Retinal pigment epithelial cell (primary cell): ENCODE data around the gene KCNAB1.

ENCODE experiments used
- DNase-seq: peaks from one replicate; pipeline ENCODE4 v3.0.0-alpha.2; 2010; ENCODE audit warnings: low read depth
- H3K4me3 ChIP-seq: 2 replicates; pipeline ENCODE4 v1.5.1; 2011; ENCODE audit warnings: mild to moderate bottlenecking, low read length, control low read depth, moderate library complexity
- TF ChIP-seq, protein P1 (sequence below): conservative IDR thresholded peaks from 2 replicates; pipeline ENCODE4 v1.5.1; 2011; ENCODE audit warnings: low read depth, low read length, control low read depth, inconsistent platforms

Gene KCNAB1

DNA sequence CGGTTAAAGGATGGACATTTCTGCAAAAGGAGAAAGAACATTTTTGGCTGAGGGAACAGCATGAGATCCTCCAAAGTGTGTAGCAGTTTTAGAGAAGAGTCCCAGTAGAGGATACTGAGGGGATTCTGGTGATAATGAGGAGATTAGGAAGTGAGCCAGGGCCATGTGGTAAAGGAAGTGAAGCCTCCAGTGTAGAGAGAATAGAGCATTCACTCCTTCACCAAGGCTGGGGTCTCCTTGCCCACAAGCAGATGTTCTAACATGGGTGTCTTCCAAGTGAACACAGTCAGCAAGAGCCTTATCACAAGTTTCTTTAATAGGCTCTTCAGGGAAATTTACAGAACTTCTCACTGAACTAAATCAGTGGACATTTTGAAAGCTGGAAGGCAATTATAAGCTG, 260.9 kb downstream of the KCNAB1 start:
- no peak for DNase-seq
- H3K4me3 ChIP-seq: no peak overlapping the region
- TF ChIP-seq, protein P1, sequence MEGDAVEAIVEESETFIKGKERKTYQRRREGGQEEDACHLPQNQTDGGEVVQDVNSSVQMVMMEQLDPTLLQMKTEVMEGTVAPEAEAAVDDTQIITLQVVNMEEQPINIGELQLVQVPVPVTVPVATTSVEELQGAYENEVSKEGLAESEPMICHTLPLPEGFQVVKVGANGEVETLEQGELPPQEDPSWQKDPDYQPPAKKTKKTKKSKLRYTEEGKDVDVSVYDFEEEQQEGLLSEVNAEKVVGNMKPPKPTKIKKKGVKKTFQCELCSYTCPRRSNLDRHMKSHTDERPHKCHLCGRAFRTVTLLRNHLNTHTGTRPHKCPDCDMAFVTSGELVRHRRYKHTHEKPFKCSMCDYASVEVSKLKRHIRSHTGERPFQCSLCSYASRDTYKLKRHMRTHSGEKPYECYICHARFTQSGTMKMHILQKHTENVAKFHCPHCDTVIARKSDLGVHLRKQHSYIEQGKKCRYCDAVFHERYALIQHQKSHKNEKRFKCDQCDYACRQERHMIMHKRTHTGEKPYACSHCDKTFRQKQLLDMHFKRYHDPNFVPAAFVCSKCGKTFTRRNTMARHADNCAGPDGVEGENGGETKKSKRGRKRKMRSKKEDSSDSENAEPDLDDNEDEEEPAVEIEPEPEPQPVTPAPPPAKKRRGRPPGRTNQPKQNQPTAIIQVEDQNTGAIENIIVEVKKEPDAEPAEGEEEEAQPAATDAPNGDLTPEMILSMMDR: no peak

GRCh38 chr3:156382458-156383346, 262.3 kb downstream of the KCNAB1 start:
- no peak overlapping the region for H3K4me3 ChIP-seq
- TF ChIP-seq, protein P1: peak; percentile 81
- no peak for DNase-seq

DNA sequence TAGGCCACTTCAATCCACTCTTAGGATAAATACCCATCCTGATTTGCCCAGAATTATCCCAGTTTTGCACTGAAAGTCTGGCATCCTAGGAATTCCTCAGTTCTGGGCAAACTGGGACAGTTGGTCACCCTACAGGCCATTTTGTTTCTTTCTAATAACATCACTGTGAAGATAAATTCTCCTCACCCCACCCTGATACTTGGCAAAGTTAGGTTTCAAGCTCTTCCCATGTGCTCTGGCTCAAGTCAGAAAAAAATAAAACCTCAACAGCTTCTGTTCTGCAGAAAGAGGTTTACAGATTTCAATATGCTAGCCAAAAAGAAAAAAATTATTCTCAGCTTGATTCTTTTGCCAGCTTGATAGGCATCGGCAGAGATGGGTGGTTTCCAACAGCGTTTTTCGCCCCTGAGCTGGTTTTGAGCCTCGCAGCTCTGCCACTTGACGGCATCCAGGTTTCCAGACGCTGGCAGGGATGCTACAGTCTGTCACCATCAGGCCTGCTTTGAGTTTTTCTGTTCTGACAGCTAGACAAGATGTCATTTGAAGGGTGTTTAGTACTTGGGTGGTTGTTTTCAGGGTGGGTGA, 263.2 kb downstream of the KCNAB1 start:
- no peak for DNase-seq
- TF ChIP-seq, protein P1: no peak

GRCh38 chr3:156388497-156389448, 268.4 kb downstream of the KCNAB1 start:
- no peak overlapping the region for H3K4me3 ChIP-seq
- no peak for DNase-seq
- TF ChIP-seq, protein P1: no peak

More for the DNA sequence above, 263.2 kb downstream of the KCNAB1 start:
- no peak overlapping the region for H3K4me3 ChIP-seq

- no peak overlapping the region for H3K4me3 ChIP-seq
- TF ChIP-seq, protein P1: no peak
- no peak for DNase-seq
Observed at GRCh38 chr3:156389449-156389950, 269.1 kb downstream of the KCNAB1 start.

- no peak for DNase-seq
- TF ChIP-seq, protein P1: no peak
- no peak overlapping the region for H3K4me3 ChIP-seq
Observed at GRCh38 chr3:156390846-156391245, 270.5 kb downstream of the KCNAB1 start.
